ENCODE results near the gene IL36RN.

DNA sequence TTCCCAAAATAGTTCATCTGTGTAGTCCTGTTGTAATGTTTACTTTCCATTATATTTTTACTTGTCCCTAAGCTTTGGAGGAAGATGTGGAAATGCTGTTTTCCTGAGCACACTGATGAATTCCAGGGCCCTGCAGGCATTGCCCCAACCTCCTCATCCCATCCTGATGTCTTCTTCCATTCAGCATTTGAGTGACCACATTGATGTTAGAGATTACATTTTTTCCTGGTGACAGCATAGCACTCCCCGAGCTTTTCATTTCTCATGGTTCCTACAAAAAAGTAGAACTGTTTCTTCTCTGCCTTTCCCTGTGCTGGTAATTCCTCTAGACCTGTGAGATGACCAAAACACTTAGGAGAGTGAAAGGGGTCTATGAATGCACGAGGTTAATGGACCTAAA is 48.9 kb upstream of the IL36RN start:
- no peak for TF ChIP-seq L3MBTL2 (conservative IDR thresholded peaks at IDR 0.05)
- TF ChIP-seq ZNF384 (IDR thresholded peaks at IDR 0.05): no peak
- TF ChIP-seq ARNT (IDR thresholded peaks at IDR 0.05): no peak
- TF ChIP-seq FOXK2 (IDR thresholded peaks at IDR 0.05): no peak
- no peak for TF ChIP-seq ELF4 (IDR thresholded peaks at IDR 0.05)

Data from HEK293T (cell line).